Fibroblast of upper back skin (primary cell): ENCODE results near the gene PPIC.
A peak's percentile ranks its signal among the peaks of the same experiment; 100 is the strongest.
"Not testable (repeated sequence)": the region's sequence is repeated elsewhere in the genome, so short reads cannot be mapped to it uniquely, and the experiment has no call there.

ENCODE experiments used
- DNase-seq: peaks from one replicate; pipeline ENCODE4 v3.0.0-alpha.2; 2013

PPIC gene

GRCh38 chr5:123007182-123007581 lies 29.3 kb downstream of the PPIC start:
- DNase-seq = peak; percentile 68

- DNase-seq = no peak
These were observed 34.7 kb downstream of the PPIC start for GRCh38 chr5:123001808-123002207.

GRCh38 chr5:123000731-123001130 lies 35.8 kb downstream of the PPIC start:
- no peak for DNase-seq

- DNase-seq = peak; percentile 46
These were observed 36.5 kb downstream of the PPIC start for GRCh38 chr5:122999947-123000563.

- DNase-seq = no peak
These were observed 39.2 kb downstream of the PPIC start for GRCh38 chr5:122997294-122997693.

- no peak for DNase-seq
These were observed 40.4 kb downstream of the PPIC start for GRCh38 chr5:122996091-122996490.

- no peak for DNase-seq
These were observed 50.4 kb downstream of the PPIC start for GRCh38 chr5:122985954-122986721.

GRCh38 chr5:122985006-122985700 lies 51.4 kb downstream of the PPIC start:
- no peak for DNase-seq

GRCh38 chr5:122984425-122984824 lies 52.1 kb downstream of the PPIC start:
- DNase-seq = no peak

GRCh38 chr5:122982376-122982775 lies 54.1 kb downstream of the PPIC start:
- no peak for DNase-seq

- no peak for DNase-seq
These were observed 54.7 kb downstream of the PPIC start for GRCh38 chr5:122981846-122982245.

GRCh38 chr5:122978644-122979297 lies 57.8 kb downstream of the PPIC start:
- DNase-seq = no peak

- DNase-seq = no peak
These were observed 58.5 kb downstream of the PPIC start for GRCh38 chr5:122978068-122978467.

- no peak for DNase-seq
These were observed 59.2 kb downstream of the PPIC start for GRCh38 chr5:122977319-122977718.

- DNase-seq = not testable (repeated sequence)
These were observed 62.3 kb downstream of the PPIC start for GRCh38 chr5:122974251-122974650.

- DNase-seq = not testable (repeated sequence)
These were observed 62.8 kb downstream of the PPIC start for GRCh38 chr5:122973759-122974158.
